ENCODE results near the gene EEFSEC.

GRCh38 chr3:128293930-128294329 is 140.6 kb downstream of the EEFSEC start:
- no peak for TF ChIP-seq CTCF (conservative IDR thresholded peaks at IDR 0.05)
- no peak for TF ChIP-seq EZH2 (IDR thresholded peaks at IDR 0.05; ENCODE audit: low read depth)
